WERI-Rb-1 (cell line): ENCODE data around the gene APOE.

Experiments used
- DNase-seq: peaks from one replicate; pipeline ENCODE4 v3.0.0-alpha.2; 2020
- H3K27ac ChIP-seq: fragments of 250-450 bp; sonication (Bioruptor Pico); 2 replicates; pipeline ENCODE4 v1.5.1; 2020; ENCODE audit warnings: mild to moderate bottlenecking, moderate library complexity
- H3K27me3 ChIP-seq: fragments of 250-450 bp; sonication (Bioruptor Pico); 2 replicates; pipeline ENCODE4 v1.5.1; 2021; ENCODE audit warnings: mild to moderate bottlenecking, low read depth, moderate library complexity; ENCODE audit not compliant: insufficient read depth, severe bottlenecking
- H3K36me3 ChIP-seq: fragments of 250-450 bp; sonication (Bioruptor Pico); 2 replicates; pipeline ENCODE4 v1.5.1; 2020; ENCODE audit warnings: mild to moderate bottlenecking, moderate library complexity
- H3K4me3 ChIP-seq: 2 replicates; pipeline ENCODE4 v1.5.1; 2011; ENCODE audit warnings: low read depth, mild to moderate bottlenecking, control low read depth, low read length
- H3K9me3 ChIP-seq: fragments of 250-450 bp; sonication (Bioruptor Pico); 2 replicates; pipeline ENCODE4 v1.5.1; 2021; ENCODE audit warnings: mild to moderate bottlenecking, moderate library complexity; ENCODE audit not compliant: severe bottlenecking
- TF ChIP-seq, protein P1 (sequence below): IDR thresholded peaks from 2 replicates; pipeline ENCODE4 v1.5.1; 2011; ENCODE audit warnings: low read depth, mild to moderate bottlenecking, control low read depth, inconsistent platforms, low read length

The APOE gene

DNA sequence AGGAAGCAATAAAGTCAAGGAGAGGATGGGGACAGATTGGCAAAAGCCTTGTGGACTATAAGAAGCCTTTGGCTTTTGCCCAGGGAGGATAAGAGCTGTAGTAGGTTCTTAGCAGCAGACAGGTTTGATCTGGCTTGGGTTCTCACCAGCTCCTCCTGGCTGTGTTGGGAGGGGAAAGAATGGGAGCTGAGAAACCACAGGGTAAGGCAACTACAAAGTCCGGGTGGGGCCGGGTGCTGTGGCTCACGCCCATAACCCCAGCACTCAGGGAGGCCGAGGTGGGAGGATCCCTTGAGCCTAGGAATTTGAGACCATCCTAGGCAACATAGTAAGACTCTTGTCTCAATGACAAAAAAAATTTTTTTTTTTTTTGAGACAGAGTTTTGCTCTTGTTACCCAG is 38.9 kb upstream of the APOE start:
- no peak overlapping the region for H3K27ac ChIP-seq
- peaks cover 43% of the 10 kb centered on the region for H3K36me3 ChIP-seq
- H3K9me3 ChIP-seq, result no peaks in the 10 kb centered on the region
- DNase-seq, result no peak
- TF ChIP-seq, protein P1, sequence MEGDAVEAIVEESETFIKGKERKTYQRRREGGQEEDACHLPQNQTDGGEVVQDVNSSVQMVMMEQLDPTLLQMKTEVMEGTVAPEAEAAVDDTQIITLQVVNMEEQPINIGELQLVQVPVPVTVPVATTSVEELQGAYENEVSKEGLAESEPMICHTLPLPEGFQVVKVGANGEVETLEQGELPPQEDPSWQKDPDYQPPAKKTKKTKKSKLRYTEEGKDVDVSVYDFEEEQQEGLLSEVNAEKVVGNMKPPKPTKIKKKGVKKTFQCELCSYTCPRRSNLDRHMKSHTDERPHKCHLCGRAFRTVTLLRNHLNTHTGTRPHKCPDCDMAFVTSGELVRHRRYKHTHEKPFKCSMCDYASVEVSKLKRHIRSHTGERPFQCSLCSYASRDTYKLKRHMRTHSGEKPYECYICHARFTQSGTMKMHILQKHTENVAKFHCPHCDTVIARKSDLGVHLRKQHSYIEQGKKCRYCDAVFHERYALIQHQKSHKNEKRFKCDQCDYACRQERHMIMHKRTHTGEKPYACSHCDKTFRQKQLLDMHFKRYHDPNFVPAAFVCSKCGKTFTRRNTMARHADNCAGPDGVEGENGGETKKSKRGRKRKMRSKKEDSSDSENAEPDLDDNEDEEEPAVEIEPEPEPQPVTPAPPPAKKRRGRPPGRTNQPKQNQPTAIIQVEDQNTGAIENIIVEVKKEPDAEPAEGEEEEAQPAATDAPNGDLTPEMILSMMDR, result no peak
- no peak overlapping the region for H3K4me3 ChIP-seq
- H3K27me3 ChIP-seq, result no peaks in the 10 kb centered on the region

DNA sequence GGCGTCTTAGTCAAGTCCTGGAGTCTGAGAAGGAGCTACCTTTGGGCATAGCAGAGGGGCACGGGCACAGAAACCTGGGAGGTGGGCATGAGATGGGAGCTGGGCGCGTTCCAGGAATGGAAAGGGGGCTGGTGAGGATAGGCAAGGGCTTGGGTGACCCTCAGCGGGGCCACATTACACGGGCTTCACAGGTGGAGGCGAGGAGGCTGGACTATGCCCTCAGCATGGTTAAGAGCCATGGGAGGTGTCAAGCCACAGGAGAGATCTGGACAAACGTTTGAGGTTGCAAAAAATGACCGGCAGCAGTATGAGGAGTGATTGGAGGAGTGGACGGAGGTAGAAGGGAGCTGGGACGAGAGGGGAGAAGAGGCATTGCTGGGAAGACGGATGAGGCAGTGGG is 38.0 kb upstream of the APOE start:
- Histone ChIP-seq H3K27me3 (no peaks in the 10 kb centered on the region), H3K4me3 (no peak overlapping the region), H3K9me3 (no peaks in the 10 kb centered on the region), H3K27ac (no peak overlapping the region), H3K36me3 (peaks cover 49% of the 10 kb centered on the region)
- TF ChIP-seq, protein P1, result no peak
- no peak for DNase-seq

DNA sequence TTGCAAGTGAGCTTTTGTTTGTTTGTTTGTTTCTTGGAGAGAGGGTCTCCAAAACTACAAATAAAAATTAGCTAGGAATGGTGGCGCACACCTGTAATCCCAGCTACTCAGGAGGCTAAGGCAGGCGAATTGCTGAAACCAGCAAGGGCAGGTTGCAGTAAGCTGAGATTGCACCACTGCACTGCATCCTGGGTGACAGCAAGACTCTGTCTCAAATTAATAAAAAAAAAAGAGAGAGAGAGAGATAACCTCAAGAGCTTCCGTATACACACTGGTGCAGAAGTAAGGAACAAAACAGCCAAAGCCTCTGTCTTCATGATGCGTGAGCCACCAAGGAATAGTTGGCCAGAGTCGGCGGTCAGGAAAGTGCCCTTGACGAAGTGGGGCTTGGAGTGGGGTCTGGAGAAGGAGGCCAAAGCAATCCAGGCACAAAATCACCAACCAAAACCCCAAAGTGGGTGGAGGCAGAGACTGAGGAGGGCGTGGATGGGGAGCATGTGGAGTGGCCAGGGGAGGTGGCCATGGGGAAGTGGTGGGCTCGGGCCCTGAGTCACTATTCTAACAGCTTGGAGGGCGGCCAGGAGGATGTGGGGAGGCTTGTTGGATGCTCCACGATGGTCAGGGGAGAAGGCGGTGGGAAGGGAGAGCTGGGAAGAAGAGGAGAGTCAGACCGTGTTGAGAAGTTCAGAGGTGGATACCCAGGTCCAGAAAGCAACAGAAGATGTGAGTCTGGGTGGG is 35.7 kb upstream of the APOE start:
- no peaks in the 10 kb centered on the region for H3K9me3 ChIP-seq
- no peak for DNase-seq
- H3K27ac ChIP-seq, result no peak overlapping the region
- TF ChIP-seq, protein P1, result no peak
- H3K27me3 ChIP-seq, result no peaks in the 10 kb centered on the region
- H3K4me3 ChIP-seq, result no peak overlapping the region
- H3K36me3 ChIP-seq, result peaks cover 67% of the 10 kb centered on the region

DNA sequence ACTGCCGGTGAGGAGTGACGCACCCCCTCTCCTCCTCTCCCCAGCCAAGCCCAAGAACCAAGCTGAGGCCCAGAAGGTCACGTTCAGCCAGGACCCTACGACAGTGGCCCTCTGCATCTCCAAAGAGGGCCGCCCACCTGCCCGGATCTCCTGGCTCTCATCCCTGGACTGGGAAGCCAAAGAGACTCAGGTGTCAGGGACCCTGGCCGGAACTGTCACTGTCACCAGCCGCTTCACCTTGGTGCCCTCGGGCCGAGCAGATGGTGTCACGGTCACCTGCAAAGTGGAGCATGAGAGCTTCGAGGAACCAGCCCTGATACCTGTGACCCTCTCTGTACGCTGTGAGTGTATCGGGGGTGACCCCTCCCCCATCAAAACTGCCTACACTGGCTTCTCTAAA is 33.8 kb upstream of the APOE start:
- no peak for DNase-seq
- TF ChIP-seq, protein P1, result no peak
- Histone ChIP-seq H3K4me3 (no peak overlapping the region), H3K27me3 (no peaks in the 10 kb centered on the region), H3K36me3 (peaks cover 65% of the 10 kb centered on the region), H3K27ac (no peak overlapping the region), H3K9me3 (no peaks in the 10 kb centered on the region)

DNA sequence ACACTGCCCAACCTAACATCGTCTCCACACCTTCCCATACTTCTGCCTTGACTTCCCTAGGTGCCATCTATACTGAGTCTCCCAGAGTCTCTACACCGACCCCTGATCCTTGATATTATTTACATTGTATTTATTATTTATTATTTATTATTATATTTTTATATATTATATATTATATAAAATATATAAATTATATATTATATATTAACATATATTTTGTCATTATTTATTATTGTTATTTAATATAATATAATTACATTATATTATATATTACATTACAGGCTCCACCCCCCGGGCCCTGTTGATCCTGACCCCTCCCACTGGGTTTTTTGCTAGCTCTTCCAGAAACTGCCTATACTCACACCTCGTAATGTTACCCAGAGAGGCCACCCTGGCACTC is 32.9 kb upstream of the APOE start:
- no peak overlapping the region for H3K27ac ChIP-seq
- H3K27me3 ChIP-seq, result no peaks in the 10 kb centered on the region
- no peaks in the 10 kb centered on the region for H3K9me3 ChIP-seq
- H3K4me3 ChIP-seq, result no peak overlapping the region
- peaks cover 57% of the 10 kb centered on the region for H3K36me3 ChIP-seq
- TF ChIP-seq, protein P1, result no peak
- no peak for DNase-seq

DNA sequence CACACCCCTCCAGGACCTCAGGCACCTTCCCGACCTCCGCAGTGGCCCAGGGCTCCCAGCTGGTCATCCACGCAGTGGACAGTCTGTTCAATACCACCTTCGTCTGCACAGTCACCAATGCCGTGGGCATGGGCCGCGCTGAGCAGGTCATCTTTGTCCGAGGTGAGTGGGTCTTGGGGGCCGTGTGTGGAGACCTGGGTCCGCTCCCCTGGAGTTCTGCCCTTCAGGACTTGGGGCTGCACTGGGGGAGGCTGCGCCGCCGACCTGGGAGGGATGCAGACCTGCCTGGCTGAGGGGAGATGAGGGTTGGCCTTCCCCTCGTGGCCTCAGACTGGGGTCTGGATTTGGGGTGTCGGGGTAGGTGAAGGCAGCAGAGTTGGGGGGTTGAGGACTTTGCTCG is 31.3 kb upstream of the APOE start:
- Histone ChIP-seq H3K27me3 (no peaks in the 10 kb centered on the region), H3K36me3 (peaks cover 60% of the 10 kb centered on the region), H3K27ac (peak overlapping the region; percentile 95; the same call in 1 of the 2 replicates), H3K9me3 (no peaks in the 10 kb centered on the region), H3K4me3 (no peak overlapping the region)
- no peak for DNase-seq
- TF ChIP-seq, protein P1, result no peak
